ENCODE results near the gene JPH2.
"Not testable (repeated sequence)": the region's sequence is repeated elsewhere in the genome, so short reads cannot be mapped to it uniquely, and the experiment has no call there.

Gene JPH2

GRCh38 chr20:44187054-44187771, at the start of gene JPH2:
JPH2 (minus strand) TSS chr20:44187188; CDS start chr20:44186705, 483 bp downstream.
- no peak for DNase-seq

- DNase-seq: no peak
Observed at GRCh38 chr20:44235702-44236101, 48.7 kb upstream of the JPH2 start.

- DNase-seq: no peak
Observed at GRCh38 chr20:44234566-44235317, 47.8 kb upstream of the JPH2 start.

GRCh38 chr20:44233436-44234016, 46.5 kb upstream of the JPH2 start:
- no peak for DNase-seq

GRCh38 chr20:44232469-44232856, 45.5 kb upstream of the JPH2 start:
- DNase-seq: not testable (repeated sequence)

GRCh38 chr20:44231713-44232468, 44.9 kb upstream of the JPH2 start:
- DNase-seq: no peak

GRCh38 chr20:44231193-44231592, 44.2 kb upstream of the JPH2 start:
- DNase-seq: no peak

- no peak for DNase-seq
Observed at GRCh38 chr20:44228465-44229258, 41.7 kb upstream of the JPH2 start.

GRCh38 chr20:44224637-44225036, 37.6 kb upstream of the JPH2 start:
- DNase-seq: no peak

GRCh38 chr20:44223721-44224120, 36.7 kb upstream of the JPH2 start:
- no peak for DNase-seq

GRCh38 chr20:44222633-44223368, 35.8 kb upstream of the JPH2 start:
- DNase-seq: no peak

- DNase-seq: no peak
Observed at GRCh38 chr20:44222027-44222426, 35.0 kb upstream of the JPH2 start.

- no peak for DNase-seq
Observed at GRCh38 chr20:44221368-44221954, 34.5 kb upstream of the JPH2 start.

- DNase-seq: no peak
Observed at GRCh38 chr20:44219791-44220190, 32.8 kb upstream of the JPH2 start.

- no peak for DNase-seq
Observed at GRCh38 chr20:44219170-44219730, 32.3 kb upstream of the JPH2 start.

- no peak for DNase-seq
Observed at GRCh38 chr20:44218446-44218845, 31.5 kb upstream of the JPH2 start.

GRCh38 chr20:44217342-44218092, 30.5 kb upstream of the JPH2 start:
- no peak for DNase-seq

- DNase-seq: no peak
Observed at GRCh38 chr20:44215125-44215524, 28.1 kb upstream of the JPH2 start.

- no peak for DNase-seq
Observed at GRCh38 chr20:44212792-44213191, 25.8 kb upstream of the JPH2 start.

Measured in SIG-M5 (cell line).